ENCODE results near the gene CRIM1.

DNA sequence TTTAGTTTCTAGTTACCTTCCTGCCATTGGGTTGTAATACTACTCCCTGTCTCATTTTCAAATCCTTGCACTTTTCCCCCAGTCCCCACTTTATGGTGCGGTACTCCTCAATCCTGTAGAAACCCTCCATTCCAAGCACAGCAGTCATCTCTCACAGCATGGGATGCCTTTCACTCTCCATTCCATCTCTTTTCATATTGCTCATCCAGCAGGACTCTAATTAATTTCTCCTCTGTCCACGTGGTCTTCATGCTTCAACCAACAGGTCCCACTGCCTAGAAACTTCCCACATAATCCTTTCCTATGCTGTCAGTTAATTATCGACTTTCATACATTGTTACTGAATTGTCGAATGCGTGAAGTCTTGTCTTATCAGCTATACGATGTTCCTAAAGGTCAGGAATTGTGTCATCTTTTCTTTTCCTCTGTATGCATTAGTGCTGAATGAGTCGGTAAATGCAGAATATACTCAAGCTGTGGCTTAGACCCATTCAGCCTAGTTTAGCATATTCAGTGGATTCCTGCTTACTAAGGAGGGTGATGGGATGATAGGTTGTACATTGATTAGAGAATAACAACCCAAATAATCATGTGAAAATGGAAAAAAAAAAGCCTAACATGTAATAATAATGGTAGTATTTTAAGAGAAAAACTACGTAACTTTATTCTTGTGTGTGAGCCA, 89.7 kb downstream of the CRIM1 start:
- TF ChIP-seq, protein P1, sequence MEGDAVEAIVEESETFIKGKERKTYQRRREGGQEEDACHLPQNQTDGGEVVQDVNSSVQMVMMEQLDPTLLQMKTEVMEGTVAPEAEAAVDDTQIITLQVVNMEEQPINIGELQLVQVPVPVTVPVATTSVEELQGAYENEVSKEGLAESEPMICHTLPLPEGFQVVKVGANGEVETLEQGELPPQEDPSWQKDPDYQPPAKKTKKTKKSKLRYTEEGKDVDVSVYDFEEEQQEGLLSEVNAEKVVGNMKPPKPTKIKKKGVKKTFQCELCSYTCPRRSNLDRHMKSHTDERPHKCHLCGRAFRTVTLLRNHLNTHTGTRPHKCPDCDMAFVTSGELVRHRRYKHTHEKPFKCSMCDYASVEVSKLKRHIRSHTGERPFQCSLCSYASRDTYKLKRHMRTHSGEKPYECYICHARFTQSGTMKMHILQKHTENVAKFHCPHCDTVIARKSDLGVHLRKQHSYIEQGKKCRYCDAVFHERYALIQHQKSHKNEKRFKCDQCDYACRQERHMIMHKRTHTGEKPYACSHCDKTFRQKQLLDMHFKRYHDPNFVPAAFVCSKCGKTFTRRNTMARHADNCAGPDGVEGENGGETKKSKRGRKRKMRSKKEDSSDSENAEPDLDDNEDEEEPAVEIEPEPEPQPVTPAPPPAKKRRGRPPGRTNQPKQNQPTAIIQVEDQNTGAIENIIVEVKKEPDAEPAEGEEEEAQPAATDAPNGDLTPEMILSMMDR (IDR thresholded peaks at IDR 0.05): no peak
- TF ChIP-seq POLR2A (IDR thresholded peaks at IDR 0.05): no peak
